Spinal cord (tissue), 10 donors: Measurements from ENCODE around the gene HCAR2. TPM values are rescaled to one million over a fixed set of nuclear protein-coding genes. Genes with fewer than 3 reads are reported as not detected.
"Not testable (repeated sequence)": the region's sequence is repeated elsewhere in the genome, so short reads cannot be mapped to it uniquely, and the experiment has no call there.

Experiments used
- DNase-seq, 6 donors: peaks; one replicate each; pipeline versions ENCODE4 v3.0.0 to v3.0.0-alpha.2; 2013 to 2015; ENCODE audit warnings: low spot score in 6 of 6, low read depth in 4 of 6
- H3K27ac ChIP-seq: one replicate; pipeline ENCODE4 v1.5.1; 2013; ENCODE audit warnings: low read depth, low read length, control low read depth
- H3K27me3 ChIP-seq: one replicate; pipeline ENCODE4 v1.6.1; 2013; ENCODE audit warnings: low read length; ENCODE audit not compliant: control insufficient read depth, insufficient read depth
- H3K36me3 ChIP-seq: one replicate; pipeline ENCODE4 v1.6.1; 2013; ENCODE audit warnings: low read length; ENCODE audit not compliant: control insufficient read depth, insufficient read depth
- H3K4me1 ChIP-seq: one replicate; pipeline ENCODE4 v1.6.1; 2013; ENCODE audit warnings: low read length; ENCODE audit not compliant: control insufficient read depth, insufficient read depth
- H3K4me3 ChIP-seq: one replicate; pipeline ENCODE4 v1.5.1; 2013; ENCODE audit warnings: low read depth, low read length, control low read depth
- H3K9me3 ChIP-seq: one replicate; pipeline ENCODE4 v1.6.1; 2013; ENCODE audit warnings: low read length; ENCODE audit not compliant: control insufficient read depth, insufficient read depth
- WGBS: methylation state at CpG from one replicate; pipeline ENCODE4 v1.1.5; 2013; ENCODE audit warnings: missing lambda C conversion rate; ENCODE audit not compliant: insufficient coverage; 5-methylcytosine and 5-hydroxymethylcytosine counted together
- polyA plus RNA-seq, 2 donors: library from polyadenylated mRNA; unstranded; fragments of 120-200 nt; gene quantifications; one replicate each; pipeline ENCODE4 v1.2.1, GENCODE V29; 2013; ENCODE audit not compliant: insufficient read length in 2 of 2
- total RNA-seq, 2 donors: library from RNA; depleted of rRNA in 1 of 2; stranded (reverse); fragments of 120-200 nt in 1 of 2; fragments of >200 nt in 1 of 2; gene quantifications; one replicate each; pipeline versions ENCODE4 v1.2.3 to v1.2.4, GENCODE V29; 2013 to 2014
- donor health status: healthy.

The HCAR2 gene
- total and polyA plus RNA-seq, 4 donors = 0.25 to 1.1 (median 0.35) TPM

DNA sequence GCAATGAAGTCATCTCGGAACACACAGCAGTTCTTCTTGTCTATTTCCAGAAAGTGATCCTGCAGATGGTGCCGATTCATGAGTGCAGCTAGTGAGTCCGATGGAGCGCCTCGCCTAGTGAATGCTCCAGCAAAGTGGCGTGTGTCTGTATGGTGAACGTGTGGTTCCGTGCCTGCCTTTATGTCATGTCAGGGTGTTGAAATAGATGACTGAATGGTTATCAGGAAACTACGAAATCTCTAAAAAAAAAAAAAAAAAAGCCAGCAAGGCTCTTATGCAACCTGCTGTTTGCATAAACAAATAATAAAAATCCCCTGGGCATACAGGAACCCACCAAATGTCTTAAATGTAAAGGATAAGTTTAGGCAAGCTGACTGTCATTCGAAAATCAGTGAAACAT is 13.5 kb upstream of the HCAR2 start, which contains the start of gene HCAR3:
Gene HCAR3 (minus strand): TSS at position 154 of the 400 bp plus-strand sequence. CDS start 74 bp downstream, at position 80.
- not testable (repeated sequence) for H3K4me3 ChIP-seq, DNase-seq, H3K9me3 ChIP-seq, H3K36me3 ChIP-seq, H3K27ac ChIP-seq, H3K4me1 ChIP-seq, H3K27me3 ChIP-seq
- 83% methylated on average over 7 of the region's 10 CpGs for WGBS

DNA sequence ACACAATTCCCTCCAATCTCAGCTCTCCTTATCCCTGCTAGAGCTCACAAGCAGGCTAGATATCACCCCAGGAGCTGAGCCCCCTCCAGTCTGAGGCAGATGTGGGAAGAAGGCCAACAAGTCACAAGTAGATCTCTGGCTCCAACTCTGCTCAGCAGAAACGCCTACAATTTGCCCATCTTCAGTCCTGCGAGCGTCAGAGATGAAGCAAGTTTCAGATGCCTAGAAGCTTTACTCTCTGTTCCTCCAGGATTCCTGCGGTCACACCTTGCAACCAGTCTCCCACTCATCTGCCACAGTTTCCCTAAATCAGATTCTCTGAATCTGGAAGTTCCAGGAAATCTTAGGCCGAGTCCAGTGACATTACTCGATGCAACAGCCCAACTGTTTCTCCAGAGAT is 12.1 kb upstream of the HCAR2 start:
- H3K27ac ChIP-seq, H3K4me3 ChIP-seq, H3K9me3 ChIP-seq, H3K4me1 ChIP-seq, H3K36me3 ChIP-seq, DNase-seq, H3K27me3 ChIP-seq: not testable (repeated sequence)
- 76% methylated on average over 6 of the region's 6 CpGs for WGBS

DNA sequence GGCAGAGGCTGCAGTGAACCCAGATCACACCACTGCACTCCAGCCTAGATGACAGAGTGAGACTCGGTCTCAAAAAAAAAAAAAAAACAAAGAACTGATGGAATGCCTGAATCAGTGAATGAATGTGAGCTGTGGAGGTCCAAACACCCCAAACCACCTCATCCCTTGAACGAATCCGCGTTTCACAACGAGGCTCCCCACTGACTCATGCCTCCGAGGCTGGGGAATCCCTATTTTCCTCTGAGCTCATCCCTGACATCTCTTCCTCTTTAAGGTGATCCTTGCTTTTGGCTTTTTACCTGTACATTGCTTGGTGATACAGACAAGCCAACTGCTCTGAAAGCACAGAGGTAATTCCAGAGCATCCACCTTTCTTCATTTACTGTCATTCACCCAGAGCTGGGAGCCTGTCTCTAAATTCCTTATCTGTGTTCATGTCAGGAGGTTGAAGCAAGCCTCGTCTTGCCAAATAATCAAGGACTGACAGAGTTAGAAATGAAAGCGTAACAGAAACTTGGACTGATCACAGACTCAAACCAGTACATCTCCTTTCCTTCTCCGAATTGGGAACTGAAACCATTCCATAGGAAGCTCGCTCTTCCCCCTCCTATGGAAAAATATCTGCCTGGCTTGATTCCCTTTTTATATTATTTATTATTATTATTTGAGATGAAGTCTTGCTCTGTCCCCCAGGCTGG is 10.5 kb upstream of the HCAR2 start:
- H3K9me3 ChIP-seq, H3K27me3 ChIP-seq, H3K36me3 ChIP-seq, DNase-seq, H3K4me1 ChIP-seq, H3K27ac ChIP-seq, H3K4me3 ChIP-seq: not testable (repeated sequence)
- no CpG with 5 or more reads among the region's 10 CpGs for WGBS

DNA sequence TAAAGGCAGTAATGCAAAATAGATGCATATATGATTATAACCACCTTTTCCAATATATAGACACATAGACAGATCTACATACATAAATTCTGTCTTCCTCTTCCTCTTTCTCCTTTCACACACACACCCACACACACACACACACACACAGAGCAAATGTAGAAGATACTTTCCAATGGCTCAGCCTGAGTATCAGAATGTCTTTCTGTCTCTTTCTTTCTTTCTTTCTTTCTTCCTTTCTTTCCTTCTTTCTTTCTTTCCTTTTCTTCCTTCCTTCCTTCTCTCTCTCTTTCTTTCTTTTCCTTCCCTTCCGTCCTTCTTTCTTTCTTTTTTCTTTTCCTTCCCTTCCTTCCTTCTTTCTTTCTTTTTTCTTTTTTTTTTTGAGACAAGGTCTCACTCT is 8.1 kb upstream of the HCAR2 start:
- not testable (repeated sequence) for H3K36me3 ChIP-seq, H3K4me1 ChIP-seq, H3K9me3 ChIP-seq, H3K27me3 ChIP-seq, H3K4me3 ChIP-seq, H3K27ac ChIP-seq, DNase-seq
- WGBS = 75% methylated on average over 1 of the region's 1 CpG

DNA sequence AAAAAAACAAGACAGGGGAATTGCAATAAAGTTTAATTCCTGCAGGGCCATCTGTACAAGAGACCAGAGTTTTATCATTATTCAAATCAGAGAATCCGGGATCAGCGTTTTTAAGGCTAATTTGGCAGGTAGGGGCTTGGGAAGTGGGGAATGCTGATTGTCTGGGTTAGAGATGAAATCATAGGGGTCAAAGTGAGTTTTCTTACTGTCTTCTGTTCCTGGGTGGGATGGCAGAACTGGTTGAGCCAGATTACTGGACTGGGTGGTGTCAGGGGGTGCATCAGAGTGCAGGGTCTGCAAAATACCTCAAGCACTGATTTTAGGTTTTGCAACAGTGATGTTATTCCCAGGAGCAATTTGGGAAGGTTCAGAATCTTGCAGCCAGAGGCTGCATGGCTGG is 7.2 kb upstream of the HCAR2 start:
- not testable (repeated sequence) for H3K4me3 ChIP-seq, DNase-seq, H3K9me3 ChIP-seq, H3K4me1 ChIP-seq, H3K27ac ChIP-seq, H3K27me3 ChIP-seq, H3K36me3 ChIP-seq
- 100% methylated on average over 2 of the region's 2 CpGs for WGBS

DNA sequence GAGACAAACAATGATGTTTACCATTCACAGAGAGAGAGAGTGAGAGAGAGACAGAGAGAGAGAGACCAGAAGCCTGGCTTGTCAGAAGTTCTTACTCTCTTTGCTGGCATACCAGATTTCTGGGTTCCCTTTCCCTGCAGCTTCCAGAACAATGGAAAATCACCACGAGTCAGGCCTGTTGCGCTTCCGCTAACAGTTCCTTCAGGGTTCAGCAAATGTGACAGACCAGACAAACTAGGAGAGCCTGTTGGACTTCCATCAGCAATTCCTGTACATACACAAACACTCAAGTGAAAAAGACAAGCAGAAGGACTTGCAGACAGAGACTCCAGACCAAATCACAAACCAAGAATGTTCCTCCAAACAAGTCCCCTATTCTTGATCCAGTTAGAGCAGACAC is 6.1 kb upstream of the HCAR2 start:
- not testable (repeated sequence) for H3K27me3 ChIP-seq, H3K4me3 ChIP-seq, H3K9me3 ChIP-seq, H3K36me3 ChIP-seq, H3K27ac ChIP-seq, H3K4me1 ChIP-seq, DNase-seq
- no CpG with 5 or more reads among the region's 3 CpGs for WGBS

DNA sequence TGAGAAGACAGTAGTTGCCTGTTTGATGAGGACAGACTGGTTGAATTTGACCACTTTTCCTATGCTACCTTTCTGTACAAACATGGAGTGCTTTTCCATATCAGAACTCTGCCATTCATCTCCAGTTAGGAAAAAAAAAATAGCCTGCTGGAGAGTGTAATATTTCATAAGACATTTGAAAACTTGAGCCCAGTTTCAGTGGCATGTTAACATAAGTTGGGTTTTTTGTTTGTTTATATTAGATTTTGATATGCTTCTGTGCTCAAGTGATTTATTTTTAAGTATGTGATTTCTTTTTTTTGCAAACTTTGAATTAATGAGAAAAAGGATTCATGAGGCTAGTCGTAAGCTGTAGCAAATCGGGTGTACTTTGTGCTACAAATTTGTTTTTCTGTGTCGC is 684 bp upstream of the HCAR2 start:
- no CpG with 5 or more reads among the region's 3 CpGs for WGBS
- not testable (repeated sequence) for H3K4me3 ChIP-seq, H3K36me3 ChIP-seq, H3K4me1 ChIP-seq, DNase-seq, H3K27ac ChIP-seq, H3K27me3 ChIP-seq, H3K9me3 ChIP-seq

DNA sequence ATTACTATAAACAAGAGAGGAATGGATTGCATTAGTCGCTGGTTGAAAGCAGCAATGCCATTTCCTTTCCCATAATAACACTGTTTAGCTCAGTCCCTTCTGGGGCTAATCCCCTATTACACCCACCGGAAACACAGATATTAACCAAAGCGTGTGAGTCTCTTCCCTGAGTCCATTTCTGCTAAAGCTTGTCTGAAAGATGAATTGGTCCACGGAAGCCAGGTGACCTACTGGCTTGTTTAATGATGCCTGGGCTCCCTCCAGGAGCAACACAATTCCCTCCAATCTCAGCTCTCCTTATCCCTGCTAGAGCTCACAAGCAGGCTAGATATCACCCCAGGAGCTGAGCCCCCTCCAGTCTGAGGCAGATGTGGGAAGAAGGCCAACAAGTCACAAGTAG is 1.7 kb downstream of the HCAR2 start:
- H3K36me3 ChIP-seq, H3K4me1 ChIP-seq, H3K27me3 ChIP-seq, H3K4me3 ChIP-seq, H3K27ac ChIP-seq, H3K9me3 ChIP-seq: not testable (repeated sequence)
- WGBS = 55% methylated on average over 2 of the region's 4 CpGs
- peak in 1 of 6 donors; percentile 37 for DNase-seq

DNA sequence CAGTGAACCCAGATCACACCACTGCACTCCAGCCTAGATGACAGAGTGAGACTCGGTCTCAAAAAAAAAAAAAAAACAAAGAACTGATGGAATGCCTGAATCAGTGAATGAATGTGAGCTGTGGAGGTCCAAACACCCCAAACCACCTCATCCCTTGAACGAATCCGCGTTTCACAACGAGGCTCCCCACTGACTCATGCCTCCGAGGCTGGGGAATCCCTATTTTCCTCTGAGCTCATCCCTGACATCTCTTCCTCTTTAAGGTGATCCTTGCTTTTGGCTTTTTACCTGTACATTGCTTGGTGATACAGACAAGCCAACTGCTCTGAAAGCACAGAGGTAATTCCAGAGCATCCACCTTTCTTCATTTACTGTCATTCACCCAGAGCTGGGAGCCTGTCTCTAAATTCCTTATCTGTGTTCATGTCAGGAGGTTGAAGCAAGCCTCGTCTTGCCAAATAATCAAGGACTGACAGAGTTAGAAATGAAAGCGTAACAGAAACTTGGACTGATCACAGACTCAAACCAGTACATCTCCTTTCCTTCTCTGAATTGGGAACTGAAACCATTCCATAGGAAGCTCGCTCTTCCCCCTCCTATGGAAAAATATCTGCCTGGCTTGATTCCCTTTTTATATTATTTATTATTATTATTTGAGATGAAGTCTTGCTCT is 3.0 kb downstream of the HCAR2 start:
- not testable (repeated sequence) for H3K4me1 ChIP-seq, H3K4me3 ChIP-seq, H3K27ac ChIP-seq, H3K9me3 ChIP-seq, DNase-seq, H3K36me3 ChIP-seq, H3K27me3 ChIP-seq
- no CpG with 5 or more reads among the region's 9 CpGs for WGBS

DNA sequence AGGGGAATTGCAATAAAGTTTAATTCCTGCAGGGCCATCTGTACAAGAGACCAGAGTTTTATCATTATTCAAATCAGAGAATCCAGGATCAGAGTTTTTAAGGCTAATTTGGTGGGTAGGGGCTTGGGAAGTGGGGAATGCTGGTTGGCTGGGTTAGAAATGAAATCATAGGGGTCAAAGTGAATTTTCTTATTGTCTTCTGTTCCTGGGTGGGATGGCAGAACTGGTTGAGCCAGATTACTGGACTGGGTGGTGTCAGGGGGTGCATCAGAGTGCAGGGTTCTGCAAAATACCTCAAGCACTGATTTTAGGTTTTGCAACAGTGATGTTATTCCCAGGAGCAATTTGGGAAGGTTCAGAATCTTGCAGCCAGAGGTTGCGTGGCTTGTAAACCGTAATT is 6.2 kb downstream of the HCAR2 start:
- DNase-seq, H3K4me1 ChIP-seq, H3K27me3 ChIP-seq, H3K36me3 ChIP-seq, H3K27ac ChIP-seq, H3K4me3 ChIP-seq, H3K9me3 ChIP-seq: not testable (repeated sequence)
- 100% methylated on average over 1 of the region's 2 CpGs for WGBS
